H9 (cell line): ENCODE results near the gene RAB11FIP4. TPM values are rescaled to one million over a fixed set of nuclear protein-coding genes. Genes with fewer than 3 reads are reported as not detected.

Source experiments
- DNase-seq: peaks from one replicate; pipeline ENCODE4 v3.0.0-alpha.2; 2017
- H2AFZ ChIP-seq: one replicate; pipeline ENCODE4 v1.6.1; 2013; ENCODE audit warnings: mild to moderate bottlenecking, low read length, control low read depth, moderate library complexity
- H2AK5ac ChIP-seq: 2 replicates; pipeline ENCODE4 v1.6.1; 2013; ENCODE audit warnings: low read length, control low read depth, mixed read lengths; ENCODE audit not compliant: insufficient read length
- H2BK120ac ChIP-seq: one replicate; pipeline ENCODE4 v1.6.1; 2013; ENCODE audit warnings: low read depth, mild to moderate bottlenecking, low read length, control low read depth, inconsistent platforms; ENCODE audit not compliant: poor library complexity, severe bottlenecking
- H2BK12ac ChIP-seq: 2 replicates; pipeline ENCODE4 v1.6.1; 2013; ENCODE audit warnings: low read length, control low read depth, mixed read lengths, low read depth; ENCODE audit not compliant: insufficient read length
- H2BK15ac ChIP-seq: 2 replicates; pipeline ENCODE4 v1.6.1; 2013; ENCODE audit warnings: low read depth, low read length, control low read depth
- H2BK20ac ChIP-seq: one replicate; pipeline ENCODE4 v1.6.1; 2013; ENCODE audit warnings: low read depth, mild to moderate bottlenecking, low read length, control low read depth, inconsistent platforms; ENCODE audit not compliant: poor library complexity, severe bottlenecking
- H2BK5ac ChIP-seq: 2 replicates; pipeline ENCODE4 v1.6.1; 2013; ENCODE audit warnings: low read length, control low read depth, mixed read lengths; ENCODE audit not compliant: insufficient read length
- H3K14ac ChIP-seq: 2 replicates; pipeline ENCODE4 v1.6.1; 2013; ENCODE audit warnings: low read length, control low read depth; ENCODE audit not compliant: insufficient read depth
- H3K18ac ChIP-seq: 2 replicates; pipeline ENCODE4 v1.6.1; 2013; ENCODE audit warnings: low read depth, mild to moderate bottlenecking, mixed read lengths, low read length, control low read depth; ENCODE audit not compliant: insufficient read length
- H3K23ac ChIP-seq: 2 replicates; pipeline ENCODE4 v1.6.1; 2013; ENCODE audit warnings: low read length, control low read depth, mixed read lengths, low read depth; ENCODE audit not compliant: insufficient read length
- H3K23me2 ChIP-seq: 2 replicates; pipeline ENCODE4 v1.6.1; 2013; ENCODE audit warnings: low read depth, mild to moderate bottlenecking, mixed read lengths, low read length, control low read depth; ENCODE audit not compliant: insufficient read length, poor library complexity, severe bottlenecking
- H3K27ac ChIP-seq: 2 replicates; pipeline ENCODE4 v1.5.1; 2013; ENCODE audit warnings: low read length, control low read depth, mixed read lengths, low read depth; ENCODE audit not compliant: insufficient read length
- H3K27me3 ChIP-seq: 2 replicates; pipeline ENCODE4 v1.6.1; 2013; ENCODE audit warnings: low read length, control low read depth, inconsistent platforms; ENCODE audit not compliant: insufficient read depth
- H3K4ac ChIP-seq: 2 replicates; pipeline ENCODE4 v1.6.1; 2013; ENCODE audit warnings: low read depth, mild to moderate bottlenecking, control low read depth, inconsistent platforms, low read length, moderate library complexity
- H3K4me1 ChIP-seq: 2 replicates; pipeline ENCODE4 v1.6.1; 2013; ENCODE audit warnings: low read length, control low read depth, inconsistent platforms; ENCODE audit not compliant: insufficient read depth
- H3K4me2 ChIP-seq: 2 replicates; pipeline ENCODE4 v1.6.1; 2013; ENCODE audit warnings: low read length, control low read depth, mixed read lengths; ENCODE audit not compliant: insufficient read length, insufficient read depth
- H3K56ac ChIP-seq: 2 replicates; pipeline ENCODE4 v1.6.1; 2013; ENCODE audit warnings: low read depth, mild to moderate bottlenecking, mixed read lengths, low read length, control low read depth; ENCODE audit not compliant: insufficient read length
- H3K79me1 ChIP-seq: 2 replicates; pipeline ENCODE4 v1.6.1; 2013; ENCODE audit warnings: low read depth, mild to moderate bottlenecking, moderate library complexity, low read length, control low read depth, inconsistent platforms; ENCODE audit not compliant: insufficient read depth, poor library complexity, severe bottlenecking
- H3K79me2 ChIP-seq: 2 replicates; pipeline ENCODE4 v1.6.1; 2013; ENCODE audit warnings: low read length, control low read depth, inconsistent platforms; ENCODE audit not compliant: insufficient read depth
- H3K9ac ChIP-seq: 2 replicates; pipeline ENCODE4 v1.6.1; 2013; ENCODE audit warnings: low read length, control low read depth, mixed read lengths; ENCODE audit not compliant: insufficient read length; ENCODE audit errors: extremely low read depth
- H3K9me3 ChIP-seq: one replicate; pipeline ENCODE4 v1.6.1; 2013; ENCODE audit warnings: low read depth, low read length, inconsistent platforms; ENCODE audit not compliant: control insufficient read depth
- H3T11ph ChIP-seq: one replicate; pipeline ENCODE4 v1.6.1; 2013; ENCODE audit warnings: mild to moderate bottlenecking, low read length, control low read depth, inconsistent platforms
- H4K20me1 ChIP-seq: one replicate; pipeline ENCODE4 v1.6.1; 2013; ENCODE audit not compliant: control insufficient read depth, insufficient read length, insufficient read depth
- H4K5ac ChIP-seq: 2 replicates; pipeline ENCODE4 v1.6.1; 2013; ENCODE audit warnings: low read depth, mild to moderate bottlenecking, mixed read lengths, low read length, control low read depth; ENCODE audit not compliant: insufficient read length
- H4K8ac ChIP-seq: replicated peaks from 2 replicates; pipeline ENCODE4 v1.6.1; 2013; ENCODE audit warnings: low read length, control low read depth, mixed read lengths, low read depth; ENCODE audit not compliant: insufficient read length
- H4K91ac ChIP-seq: 2 replicates; pipeline ENCODE4 v1.6.1; 2013; ENCODE audit warnings: low read depth, mild to moderate bottlenecking, moderate library complexity, mixed read lengths, low read length, control low read depth; ENCODE audit not compliant: insufficient read length
- H3K27ac Mint-ChIP-seq, 3 experiments: 2 replicates in 2 of 3; 3 replicates in 1 of 3; pipeline ENCODE4 v1.8.0; 2020 to 2021; ENCODE audit warnings: mixed read lengths in 3 of 3, mild to moderate bottlenecking in 1 of 3, moderate library complexity in 1 of 3
- H3K27me3 Mint-ChIP-seq: 2 replicates; pipeline ENCODE4 v1.8.0; 2021; ENCODE audit warnings: low read depth, mild to moderate bottlenecking, moderate library complexity, mixed read lengths
- H3K36me3 Mint-ChIP-seq, 3 experiments: 2 replicates in 2 of 3; 3 replicates in 1 of 3; pipeline ENCODE4 v1.8.0; 2020 to 2021; ENCODE audit warnings: low read depth in 3 of 3, mixed read lengths in 3 of 3; ENCODE audit not compliant: insufficient read depth in 1 of 3
- H3K4me1 Mint-ChIP-seq, 2 experiments: 2 replicates each; pipeline ENCODE4 v1.8.0; 2020; ENCODE audit warnings: mixed read lengths in 2 of 2
- H3K4me3 Mint-ChIP-seq, 2 experiments: 2 replicates in 1 of 2; 3 replicates in 1 of 2; pipeline ENCODE4 v1.8.0; 2020 to 2021; ENCODE audit warnings: mild to moderate bottlenecking in 2 of 2, mixed read lengths in 2 of 2, moderate library complexity in 1 of 2
- H3K9me3 Mint-ChIP-seq, 2 experiments: 2 replicates in 1 of 2; 3 replicates in 1 of 2; pipeline ENCODE4 v1.8.0; 2020; ENCODE audit warnings: mild to moderate bottlenecking in 2 of 2, mixed read lengths in 2 of 2, moderate library complexity in 1 of 2
- CTCF ChIP-seq: fragments of 200-600 bp; sonication (generic); conservative IDR thresholded peaks from 3 replicates; pipeline ENCODE4 v1.8.0; 2021; ENCODE audit warnings: antibody characterized with exemption, mild to moderate bottlenecking
- WGBS: extraction: QIAGEN DNeasy Blood & Tissue Kit; methylation state at CpG from one replicate; pipeline ENCODE4 v1.1.7; 2013; ENCODE audit warnings: missing lambda C conversion rate, low lambda C conversion rate, mixed read lengths; ENCODE audit not compliant: insufficient read length; ENCODE audit errors: extremely low coverage; 5-methylcytosine and 5-hydroxymethylcytosine counted together
- total RNA-seq: library from RNA; stranded (reverse); gene quantifications from 2 replicates; pipeline ENCODE4 v1.2.1, GENCODE V29; 2021

Gene RAB11FIP4
- total RNA-seq, 1 experiment from 2014 or later, result 25.7 TPM

DNA sequence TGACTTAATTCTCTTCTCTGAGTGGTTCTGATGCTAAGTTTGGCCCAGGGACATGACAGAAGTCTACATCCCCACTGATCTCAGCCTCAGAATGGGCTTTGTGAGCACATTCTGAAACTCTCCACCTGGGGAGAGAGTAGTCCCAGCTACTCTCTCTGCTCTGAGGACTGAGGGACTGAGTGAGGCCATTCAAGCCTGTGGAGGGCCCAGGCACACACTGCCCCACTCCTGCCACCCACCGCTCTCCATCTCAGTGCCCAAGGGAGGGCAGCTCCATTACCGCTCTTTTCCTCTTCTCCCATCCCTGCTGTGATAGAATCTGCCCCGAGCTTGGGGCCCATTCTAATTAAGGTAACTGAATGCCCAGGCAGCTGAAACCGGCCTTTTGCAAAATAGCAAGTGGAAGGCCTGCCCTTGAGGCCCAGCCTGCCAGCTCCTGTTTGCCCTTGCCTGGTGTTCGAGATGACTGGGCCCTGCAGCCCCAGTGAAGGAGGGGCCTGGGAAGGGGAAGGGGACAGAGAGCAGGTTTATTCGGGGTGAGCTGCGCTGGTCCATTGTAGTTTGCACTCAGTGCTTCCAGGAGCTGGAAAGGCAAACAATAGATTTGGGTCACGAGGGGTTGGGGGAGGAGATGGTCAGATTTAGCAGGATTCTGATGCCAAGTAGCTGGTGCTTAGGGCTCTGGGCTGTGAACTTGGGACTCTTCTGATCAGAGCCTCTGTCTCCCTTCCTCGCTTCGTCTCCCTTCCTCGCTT is 76.2 kb downstream of the RAB11FIP4 start:
- no peak for DNase-seq
- Histone ChIP-seq H2BK5ac (no peak overlapping the region), H3T11ph (no peak overlapping the region), H3K23me2 (no peaks in the 10 kb centered on the region), H3K18ac (peak overlapping the region; percentile 18), H3K23ac (no peak overlapping the region), H4K5ac (no peak overlapping the region), H3K14ac (peak overlapping the region; percentile 38; the same call in 1 of the 2 replicates), H3K4me1 (peaks cover 16% of the 10 kb centered on the region; the same call in 1 of the 2 replicates), H3K27ac (no peak overlapping the region), H2AK5ac (no peak overlapping the region), H3K9me3 (no peaks in the 10 kb centered on the region), H2AFZ (no peak overlapping the region), H2BK120ac (no peak overlapping the region), H3K56ac (no peak overlapping the region), H3K4ac (no peak overlapping the region), H3K9ac (no peak overlapping the region), H2BK12ac (no peak overlapping the region), H3K27me3 (no peaks in the 10 kb centered on the region), H3K79me2 (no peaks in the 10 kb centered on the region), H3K4me2 (no peak overlapping the region), H2BK20ac (no peak overlapping the region), H2BK15ac (no peak overlapping the region), H4K91ac (no peak overlapping the region), H3K79me1 (no peaks in the 10 kb centered on the region), H4K20me1 (no peaks in the 10 kb centered on the region), H4K8ac (no peak overlapping the region)
- WGBS, result no CpG with 5 or more reads among the region's 11 CpGs
- H3K4me1 Mint-ChIP-seq, result peaks cover 39 to 41% of the 10 kb centered on the region in 2 experiments
- no peaks in the 10 kb centered on the region for H3K9me3 Mint-ChIP-seq
- no peak overlapping the region; a peak in 2 of 5 replicates for H3K4me3 Mint-ChIP-seq
- no peaks in the 10 kb centered on the region for H3K27me3 Mint-ChIP-seq
- H3K27ac Mint-ChIP-seq, result peak overlapping the region; percentile 49 to 72 (median 51); a peak in 6 of 7 replicates
- no peaks in the 10 kb centered on the region for H3K36me3 Mint-ChIP-seq
- no peak for TF ChIP-seq CTCF
